GM12878 (cell line): Measurements from ENCODE around the gene KRT34. TPM values are rescaled to one million over a fixed set of nuclear protein-coding genes. Genes with fewer than 3 reads are reported as not detected.
A peak's percentile ranks its signal among the peaks of the same experiment; 100 is the strongest.

ENCODE experiments used
- ATAC-seq: fragments of 200-7000 bp; cut with Tn5 transposase; 3 replicates; pipeline ENCODE4 v1.9.1; 2020; ENCODE audit warnings: mild to moderate bottlenecking, moderate library complexity
- BruUV-seq: library from RNA; stranded (reverse); fragments of 400-500 nt; replicated peaks from 2 replicates; lab custom pipeline; 2021; lab: Mats Ljungman, UMichigan
- CTCF ChIA-PET: fragments of 300-600 bp; sonication (Branson Sonifier 250); formaldehyde crosslinking; extraction: SDS; loops from one replicate; lab custom pipeline; 2021; ENCODE audit warnings: inconsistent platforms; lab: Yijun Ruan, JAX
- POLR2A ChIA-PET: fragments of 350-600 bp; formaldehyde crosslinking; extraction: SDS; loops from one replicate; lab custom pipeline; 2021; ENCODE audit warnings: inconsistent platforms; lab: Charles Lee
- RAD21 ChIA-PET: fragments of 300-600 bp; sonication (Branson Sonifier 250); formaldehyde crosslinking; loops from one replicate; lab custom pipeline; 2023; ENCODE audit warnings: antibody characterized with exemption; ENCODE audit not compliant: unreplicated experiment; lab: Charles Lee
- SMC1A ChIA-PET: fragments of 300-600 bp; sonication (Branson Sonifier 250); formaldehyde crosslinking; loops from one replicate; lab custom pipeline; 2023; ENCODE audit not compliant: unreplicated experiment, uncharacterized antibody; lab: Charles Lee
- DNase-seq: peaks from one replicate; pipeline ENCODE4 v3.0.0-alpha.2; 2011; ENCODE audit warnings: low read depth, low spot score
- FAIRE-seq: peaks from 3 replicates; lab custom pipeline; 2011; peaks lifted over from hg19 to GRCh38; lab: Jason Lieb, UNC
- H2AFZ ChIP-seq: 2 replicates; pipeline ENCODE4 v1.6.0; 2011; ENCODE audit warnings: low read depth, low read length, control low read depth; ENCODE audit not compliant: control insufficient read depth
- H3K27ac ChIP-seq: 2 replicates; pipeline ENCODE4 v1.5.1; 2011; ENCODE audit warnings: control low read depth; ENCODE audit not compliant: control insufficient read depth, insufficient read depth
- H3K27me3 ChIP-seq, 2 experiments: replicated peaks in 1 of 2; 2 replicates each; pipeline versions ENCODE4 v1.6.0 to v1.6.1; 2011; ENCODE audit warnings: low read length in 1 of 2; ENCODE audit not compliant: control insufficient read depth in 2 of 2, insufficient read depth in 2 of 2
- H3K36me3 ChIP-seq, 2 experiments: 2 replicates each; pipeline ENCODE4 v1.5.1; 2011; ENCODE audit warnings: low read length in 1 of 2; ENCODE audit not compliant: control insufficient read depth in 2 of 2, insufficient read depth in 2 of 2
- H3K4me1 ChIP-seq: 2 replicates; pipeline ENCODE4 v1.6.1; 2011; ENCODE audit warnings: mild to moderate bottlenecking, low read length, moderate library complexity, mixed read lengths; ENCODE audit not compliant: control insufficient read depth, insufficient read depth
- H3K4me2 ChIP-seq: 2 replicates; pipeline ENCODE4 v1.6.0; 2011; ENCODE audit warnings: control low read depth; ENCODE audit not compliant: control insufficient read depth, insufficient read depth
- H3K4me3 ChIP-seq: fragments of 200-600 bp; sonication (generic); 2 replicates; pipeline ENCODE4 v1.5.1; 2016
- H3K79me2 ChIP-seq: 2 replicates; pipeline ENCODE4 v1.6.0; 2011; ENCODE audit warnings: low read length; ENCODE audit not compliant: control insufficient read depth, insufficient read depth
- H3K9ac ChIP-seq: 2 replicates; pipeline ENCODE4 v1.8.0; 2011; ENCODE audit warnings: low read length, control low read depth, mixed read lengths; ENCODE audit not compliant: control insufficient read depth, insufficient read depth
- H3K9me3 ChIP-seq: replicated peaks from 3 replicates; pipeline ENCODE4 v1.5.1; 2011; ENCODE audit warnings: mild to moderate bottlenecking, low read length; ENCODE audit not compliant: control insufficient read depth, insufficient read depth
- H4K20me1 ChIP-seq: 2 replicates; pipeline ENCODE4 v1.6.0; 2011; ENCODE audit not compliant: control insufficient read depth, insufficient read depth
- CTCF ChIP-seq, 3 experiments: IDR thresholded peaks in 2 of 3; conservative IDR thresholded peaks in 1 of 3; 2 replicates each; pipeline ENCODE4 v1.5.1; 2011; ENCODE audit warnings: low read depth in 3 of 3, low read length in 3 of 3, mild to moderate bottlenecking in 3 of 3, control low read depth in 2 of 3, moderate library complexity in 2 of 3, inconsistent platforms in 1 of 3, mixed read lengths in 1 of 3; ENCODE audit not compliant: control insufficient read depth in 2 of 3, insufficient read depth in 1 of 3; ENCODE audit errors: extremely low read depth in 1 of 3
- RAD21 ChIP-seq: IDR thresholded peaks from 2 replicates; pipeline ENCODE4 v1.6.1; 2011; ENCODE audit warnings: mild to moderate bottlenecking, low read depth, low read length, moderate library complexity; ENCODE audit not compliant: insufficient read depth
- SMC3 ChIP-seq: IDR thresholded peaks from 2 replicates; pipeline ENCODE4 v1.6.1; 2011; ENCODE audit warnings: low read length, improper control_type of control experiment, borderline replicate concordance
- ZNF207 ChIP-seq: fragments of 450-650 bp; IDR thresholded peaks from 2 replicates; pipeline ENCODE4 v1.6.1; 2014; ENCODE audit warnings: antibody characterized with exemption, mild to moderate bottlenecking, borderline replicate concordance
- WGBS: methylation state at CpG from one replicate; pipeline ENCODE4 v1.1.6; 2016; ENCODE audit warnings: low lambda C conversion rate; ENCODE audit not compliant: insufficient replicate concordance, insufficient coverage; ENCODE audit errors: missing lambda C conversion rate; 5-methylcytosine and 5-hydroxymethylcytosine counted together
- in situ Hi-C: fragments of 300-500 bp; cut with MboI; formaldehyde crosslinking; loops from 9 replicates; pipeline ENCODE4 v1.14.3; 2018; ENCODE audit warnings: mixed read lengths
- intact Hi-C: fragments of 100-400 bp; cut with micrococcal nuclease; formaldehyde crosslinking; loops from one replicate; pipeline ENCODE4 v1.14.2; 2022; ENCODE audit not compliant: unreplicated experiment
- polyA plus RNA-seq, 11 experiments: library from polyadenylated mRNA; depleted of rRNA in 4 of 11; unstranded in 6 of 11; stranded (reverse) in 5 of 11; fragments of >200 nt; fragmentation: Nextera tagmentation in 4 of 11; fragmentation: Illumina TruSeq in 1 of 11; extraction: Ambion mirVana in 4 of 11; extraction: Trizol in 1 of 11; gene quantifications; 1 replicate in 1 of 11; 2 replicates in 10 of 11; pipeline versions ENCODE4 v1.2.1 to v1.2.3, GENCODE V29; 2011 to 2016; ENCODE audit warnings: inconsistent platforms in 2 of 11, missing spikeins in 2 of 11, low read depth in 1 of 11
- total RNA-seq, 4 experiments: library from RNA; depleted of rRNA in 3 of 4; stranded (reverse); fragments of >200 nt in 3 of 4; fragmentation: Illumina TruSeq in 1 of 4; extraction: Trizol in 1 of 4; gene quantifications; 2 replicates each; pipeline versions ENCODE4 v1.2.1 to v1.2.3, GENCODE V29; 2013 to 2021

The KRT34 gene
- total and polyA plus RNA-seq, 10 of the 15 experiments (the other 5 are each of a cell fraction or from before 2014, with no cell fraction given): not detected

GRCh38 chr17:41329279-41329948, 52.7 kb downstream of the KRT34 start:
- no peak for DNase-seq
- CTCF ChIA-PET: interaction anchor here (1.2 kb wide), 1 partner anchor 368 kb away, joined by 3 read pairs; no protein-coding TSS in a partner anchor
- peak; percentile 66 for ATAC-seq
- no peak overlapping the region for H3K4me3 ChIP-seq
- H3K9me3 ChIP-seq: no peaks in the 10 kb centered on the region; the same call in 2 of the 3 replicates
- no peak for FAIRE-seq
- no peaks in the 10 kb centered on the region for H3K79me2 ChIP-seq
- H4K20me1 ChIP-seq: no peaks in the 10 kb centered on the region
- peak; percentile 34 to 63 (median 44) for TF ChIP-seq CTCF (IDR thresholded peaks at IDR 0.05 in 2 of 3, conservative IDR thresholded peaks at IDR 0.05 in 1 of 3; ENCODE audit: control insufficient read depth in 2 of 3, extremely low read depth in 1 of 3, insufficient read depth in 1 of 3, low read depth in 3 of 3, low read length in 3 of 3)
- TF ChIP-seq SMC3: peak; percentile 18; the same call in 1 of the 2 replicates
- peak; percentile 49 for TF ChIP-seq RAD21
- TF ChIP-seq ZNF207: no peak
- H3K9ac ChIP-seq: no peak overlapping the region
- no TSS peak for BruUV-seq
- in situ Hi-C loops: no loop called here
- H2AFZ ChIP-seq: no peak overlapping the region
- no peak overlapping the region for H3K4me2 ChIP-seq
- no peaks in the 10 kb centered on the region for H3K4me1 ChIP-seq
- no peak overlapping the region for H3K27ac ChIP-seq
- 25% methylated on average over 13 of the region's 13 CpGs for WGBS
- intact Hi-C loops: loop anchor here (10.0 kb wide), 1 partner anchor 705 kb away; no protein-coding TSS in a partner anchor
- SMC1A ChIA-PET: no interaction called here
- POLR2A ChIA-PET: no interaction called here
- RAD21 ChIA-PET: no interaction called here
- H3K36me3 ChIP-seq: no peaks in the 10 kb centered on the region
- H3K27me3 ChIP-seq: no peaks in the 10 kb centered on the region; a peak in 1 of 4 replicates
